ENCODE results near the gene TCN1.
A peak's percentile ranks its signal among the peaks of the same experiment; 100 is the strongest.
"Not testable (repeated sequence)": the region's sequence is repeated elsewhere in the genome, so short reads cannot be mapped to it uniquely, and the experiment has no call there.

Gene TCN1

GRCh38 chr11:59857439-59858434, 8.6 kb downstream of the TCN1 start:
- DNase-seq (ENCODE audit: low read depth in 1 of 2, low spot score in 1 of 2): peak in 1 of 2 donors; percentile 15

DNA sequence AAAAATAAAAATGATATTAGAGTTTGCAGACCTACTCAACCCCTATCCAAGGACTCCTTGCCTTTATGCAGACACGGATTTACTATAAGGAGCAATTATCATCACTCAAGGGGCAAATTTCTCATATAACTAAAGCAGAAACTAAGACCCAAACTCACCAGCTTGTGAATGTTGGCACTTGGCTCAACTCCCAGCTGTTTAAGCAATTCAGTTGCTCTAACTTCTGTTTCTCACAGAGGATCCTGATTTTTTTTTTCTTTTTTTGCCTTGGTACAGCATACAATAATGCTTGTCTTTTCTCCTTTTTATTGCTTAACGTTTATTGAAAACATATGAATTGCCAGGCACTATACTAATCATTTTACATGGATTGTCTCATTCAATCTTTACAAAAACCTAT, 11.4 kb downstream of the TCN1 start:
- DNase-seq (ENCODE audit: low read depth in 1 of 2, low spot score in 1 of 2): no peak

DNA sequence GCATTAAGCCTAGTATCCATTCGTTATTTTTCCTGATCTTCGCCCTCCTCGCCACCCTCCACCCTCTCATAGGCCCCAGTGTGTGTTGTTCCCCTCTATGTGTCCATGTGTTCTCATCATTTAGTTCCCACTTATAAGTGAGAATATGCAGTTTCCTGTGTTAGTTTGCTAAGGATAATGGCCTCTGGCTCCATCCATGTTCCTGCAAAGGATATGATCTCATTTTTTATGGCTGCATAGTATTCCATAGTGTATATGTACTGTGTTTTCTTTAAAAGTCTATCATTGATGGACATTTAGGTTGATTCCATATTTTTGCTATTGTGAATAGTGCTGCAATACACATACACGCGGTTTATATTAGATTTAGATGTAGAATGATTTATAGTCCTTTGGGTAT, 14.9 kb downstream of the TCN1 start:
- not testable (repeated sequence) for DNase-seq (ENCODE audit: low read depth in 1 of 2, low spot score in 1 of 2)

- DNase-seq (ENCODE audit: low read depth in 1 of 2, low spot score in 1 of 2): not testable (repeated sequence)
Observed at GRCh38 chr11:59849551-59849950, 16.7 kb downstream of the TCN1 start.

DNA sequence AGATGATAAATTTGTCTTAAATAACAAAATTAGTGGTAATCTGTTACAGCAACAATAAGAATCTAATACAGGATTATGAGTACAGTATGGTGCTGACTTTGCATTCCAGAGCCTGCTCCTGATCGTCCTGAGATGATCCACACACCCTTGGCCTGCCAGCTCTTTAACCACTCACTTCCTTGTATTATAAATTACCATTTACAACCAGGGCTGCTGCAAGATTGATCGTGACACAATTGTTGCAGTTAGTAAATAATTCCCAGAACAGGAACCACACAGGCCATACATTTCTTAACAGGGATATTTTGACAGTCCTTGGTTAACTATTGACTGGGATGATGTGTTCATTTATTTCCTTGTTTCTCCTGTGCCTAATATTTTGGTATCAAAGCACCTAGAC, 17.2 kb downstream of the TCN1 start:
- DNase-seq (ENCODE audit: low read depth in 1 of 2, low spot score in 1 of 2): no peak

GRCh38 chr11:59848439-59848838, 17.8 kb downstream of the TCN1 start:
- DNase-seq (ENCODE audit: low read depth in 1 of 2, low spot score in 1 of 2): not testable (repeated sequence)

- no peak for DNase-seq (ENCODE audit: low read depth in 1 of 2, low spot score in 1 of 2)
Observed at GRCh38 chr11:59847626-59848025, 18.7 kb downstream of the TCN1 start.

- DNase-seq (ENCODE audit: low read depth in 1 of 2, low spot score in 1 of 2): no peak
Observed at GRCh38 chr11:59846556-59846955, 19.7 kb downstream of the TCN1 start.

GRCh38 chr11:59845399-59845798, 20.9 kb downstream of the TCN1 start, which contains the start of gene CBLIF:
Gene CBLIF (minus strand): TSS chr11:59845499. CDS start chr11:59845453, 46 bp downstream.
- no peak for DNase-seq (ENCODE audit: low read depth in 1 of 2, low spot score in 1 of 2)

- no peak for DNase-seq (ENCODE audit: low read depth in 1 of 2, low spot score in 1 of 2)
Observed at GRCh38 chr11:59842316-59842715, 24.0 kb downstream of the TCN1 start.

GRCh38 chr11:59841514-59841913, 24.8 kb downstream of the TCN1 start:
- DNase-seq (ENCODE audit: low read depth in 1 of 2, low spot score in 1 of 2): no peak

DNA sequence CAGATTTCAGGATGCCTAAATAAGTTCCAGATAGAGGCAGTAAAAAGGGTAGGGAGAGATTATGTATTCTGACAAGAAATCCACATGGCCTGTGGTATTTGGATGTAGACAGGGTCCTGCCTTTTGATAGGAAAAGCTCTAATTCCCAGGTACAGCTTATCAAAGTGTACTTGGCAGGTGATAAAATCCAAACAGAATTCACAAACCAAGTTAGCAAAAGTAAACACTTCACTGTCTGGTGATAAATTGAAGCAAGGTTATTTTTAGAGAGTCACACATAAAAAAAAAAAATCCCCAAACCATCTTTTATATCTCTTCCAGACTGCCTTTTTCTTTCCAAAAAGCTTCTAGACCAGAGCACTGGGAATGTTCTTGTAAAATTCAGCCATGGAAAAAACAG, 26.7 kb downstream of the TCN1 start:
- no peak for DNase-seq (ENCODE audit: low read depth in 1 of 2, low spot score in 1 of 2)

DNA sequence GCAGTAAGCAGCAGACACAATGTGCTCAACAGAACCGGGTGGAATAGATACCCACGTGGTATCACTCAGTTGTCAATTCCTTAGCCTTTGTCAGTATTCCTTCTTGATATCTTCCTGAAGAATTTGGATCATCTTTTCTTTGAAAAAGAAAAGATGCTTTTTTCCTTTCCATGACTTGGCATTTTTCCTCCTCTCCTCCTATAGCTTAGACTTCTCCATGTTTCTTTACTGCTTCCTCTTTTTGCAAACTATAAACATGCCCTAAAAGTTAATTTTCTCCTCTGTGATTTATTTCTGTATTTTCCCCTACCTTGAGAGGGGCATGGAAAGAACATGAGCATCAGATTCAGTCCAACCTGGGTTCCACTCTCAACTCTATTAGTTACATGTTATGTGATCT, 32.7 kb downstream of the TCN1 start:
- no peak for DNase-seq (ENCODE audit: low read depth in 1 of 2, low spot score in 1 of 2)

GRCh38 chr11:59829358-59829757, 36.9 kb downstream of the TCN1 start:
- no peak for DNase-seq (ENCODE audit: low read depth in 1 of 2, low spot score in 1 of 2)

GRCh38 chr11:59822989-59823566, 43.2 kb downstream of the TCN1 start:
- peak in 1 of 2 donors; percentile 8 for DNase-seq (ENCODE audit: low read depth in 1 of 2, low spot score in 1 of 2)

- no peak for DNase-seq (ENCODE audit: low read depth in 1 of 2, low spot score in 1 of 2)
Observed at GRCh38 chr11:59818572-59818971, 47.7 kb downstream of the TCN1 start.

- not testable (repeated sequence) for DNase-seq (ENCODE audit: low read depth in 1 of 2, low spot score in 1 of 2)
Observed at GRCh38 chr11:59816434-59816833, 49.9 kb downstream of the TCN1 start.

DNA sequence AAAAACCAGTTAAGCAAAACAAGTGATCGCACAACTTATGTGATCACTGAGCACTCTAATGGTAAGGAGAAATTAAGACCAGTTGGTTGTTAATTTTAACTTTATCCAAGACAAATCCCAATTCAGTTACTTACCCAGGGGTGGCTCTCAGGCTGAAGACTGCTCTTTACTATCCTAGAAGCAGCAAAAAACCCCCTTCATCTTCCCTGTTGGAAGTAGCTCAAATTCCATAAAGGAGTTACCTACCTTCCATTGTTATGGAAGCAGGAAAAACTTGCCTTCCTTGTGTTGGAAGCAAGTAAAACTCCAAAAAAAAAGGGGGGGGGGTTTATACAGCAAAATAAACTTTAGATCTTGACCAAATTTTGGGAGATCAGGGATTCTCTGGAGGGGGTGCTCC, 50.5 kb downstream of the TCN1 start:
- DNase-seq (ENCODE audit: low read depth in 1 of 2, low spot score in 1 of 2): no peak

GRCh38 chr11:59814021-59814420, 52.3 kb downstream of the TCN1 start:
- no peak for DNase-seq (ENCODE audit: low read depth in 1 of 2, low spot score in 1 of 2)

- DNase-seq (ENCODE audit: low read depth in 1 of 2, low spot score in 1 of 2): no peak
Observed at GRCh38 chr11:59813364-59813763, 52.9 kb downstream of the TCN1 start.

- DNase-seq (ENCODE audit: low read depth in 1 of 2, low spot score in 1 of 2): no peak
Observed at GRCh38 chr11:59812220-59812619, 54.1 kb downstream of the TCN1 start.

- no peak for DNase-seq (ENCODE audit: low read depth in 1 of 2, low spot score in 1 of 2)
Observed at GRCh38 chr11:59810911-59811259, 55.4 kb downstream of the TCN1 start.
